ENCODE data around the gene BLNK.

The BLNK gene

DNA sequence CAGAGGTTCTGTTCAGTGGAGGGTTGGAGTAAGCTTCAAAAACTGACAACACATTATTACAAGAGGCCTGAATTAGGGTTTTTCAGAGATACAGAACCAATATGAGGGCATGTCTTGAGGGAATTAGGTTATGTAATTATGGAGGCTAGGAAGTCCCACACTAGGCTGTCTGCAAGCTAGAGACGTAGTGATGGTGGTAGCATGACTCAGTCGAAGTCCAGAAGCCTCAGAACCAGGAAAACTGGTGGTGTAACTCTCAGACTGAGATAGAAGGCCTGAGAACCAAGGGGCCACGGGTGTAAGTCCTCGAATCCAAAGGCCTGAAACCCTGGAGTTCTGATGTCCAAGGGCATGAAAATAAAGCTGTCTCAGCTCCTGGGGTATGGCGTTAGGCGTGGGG is 105.6 kb downstream of the BLNK start:
- no peak for DNase-seq (ENCODE audit: extremely low read depth in 1 of 2, low read depth in 1 of 2)

DNA sequence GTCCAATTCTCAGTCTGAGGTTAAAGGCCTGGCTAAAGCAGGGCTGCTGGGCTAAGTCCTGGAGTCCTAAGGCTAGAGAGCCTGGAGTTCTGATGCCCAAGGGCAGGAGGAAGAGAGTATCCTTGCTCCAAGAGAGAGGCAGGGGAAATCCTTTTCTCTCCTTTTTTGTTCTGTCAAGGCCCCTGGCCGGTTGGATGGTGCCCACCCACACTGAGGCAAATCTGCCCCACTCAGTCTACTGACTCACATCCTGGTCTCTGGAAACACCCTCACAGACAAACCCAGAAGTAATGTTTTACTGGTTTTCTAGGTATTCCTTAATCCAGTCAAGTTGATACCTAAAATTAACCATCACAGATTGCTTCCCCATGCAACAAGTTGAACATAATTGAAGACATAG is 118.3 kb downstream of the BLNK start:
- no peak for DNase-seq (ENCODE audit: extremely low read depth in 1 of 2, low read depth in 1 of 2)

DNA sequence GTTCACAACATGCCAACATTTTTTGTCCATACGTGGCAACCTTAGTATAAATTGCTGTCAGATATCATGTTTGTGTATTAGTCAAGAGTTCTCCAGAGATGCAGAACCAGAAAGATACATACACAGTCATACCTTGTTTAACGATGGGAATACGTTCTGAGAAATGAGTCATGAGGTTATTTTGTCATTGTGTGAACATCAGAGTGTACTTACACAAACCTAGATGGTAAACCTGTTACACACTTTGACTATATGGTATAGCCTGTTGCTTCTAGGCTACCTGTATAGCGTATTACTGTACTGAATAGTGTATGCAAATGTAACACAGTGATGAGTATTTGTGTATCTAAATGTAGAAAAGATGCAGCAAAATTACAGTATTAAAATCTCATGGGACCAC is 118.9 kb downstream of the BLNK start:
- no peak for DNase-seq (ENCODE audit: extremely low read depth in 1 of 2, low read depth in 1 of 2)
